HG03460 (cell line): ENCODE measurements around the gene MTARC2.

Source experiments
- ATAC-seq: cut with Tn5 transposase; IDR thresholded peaks from one replicate; pipeline ENCODE4 v1.9.1; 2021; ENCODE audit not compliant: unreplicated experiment

Gene MTARC2

DNA sequence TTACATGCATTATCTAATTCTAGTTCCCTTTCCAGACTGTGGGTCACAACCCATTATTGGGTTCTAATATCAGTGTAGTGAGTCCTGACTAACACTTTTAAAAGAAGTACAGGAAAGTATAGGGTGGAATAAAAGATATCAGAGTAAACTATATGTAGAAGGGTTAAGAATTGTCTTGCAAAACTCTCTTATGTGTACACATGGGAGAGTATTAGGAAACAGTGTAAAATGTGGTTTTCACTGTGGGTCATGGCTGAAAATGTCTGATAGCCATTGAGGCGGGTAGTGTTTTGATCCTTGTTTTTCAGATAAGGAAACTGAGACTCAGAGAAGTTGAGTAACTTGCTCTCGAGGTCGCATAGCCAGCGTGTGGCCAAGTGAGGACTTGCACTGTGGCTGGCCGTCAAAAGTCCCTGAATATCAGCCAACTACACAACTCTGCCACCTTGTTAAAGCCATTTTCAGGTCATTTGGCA lies 20.0 kb downstream of the MTARC2 start:
- ATAC-seq, result peak; percentile 15

GRCh38 chr1:220769205-220769604 lies 21.1 kb downstream of the MTARC2 start:
- ATAC-seq, result no peak

GRCh38 chr1:220770245-220770913 lies 22.3 kb downstream of the MTARC2 start:
- ATAC-seq, result peak; percentile 66

DNA sequence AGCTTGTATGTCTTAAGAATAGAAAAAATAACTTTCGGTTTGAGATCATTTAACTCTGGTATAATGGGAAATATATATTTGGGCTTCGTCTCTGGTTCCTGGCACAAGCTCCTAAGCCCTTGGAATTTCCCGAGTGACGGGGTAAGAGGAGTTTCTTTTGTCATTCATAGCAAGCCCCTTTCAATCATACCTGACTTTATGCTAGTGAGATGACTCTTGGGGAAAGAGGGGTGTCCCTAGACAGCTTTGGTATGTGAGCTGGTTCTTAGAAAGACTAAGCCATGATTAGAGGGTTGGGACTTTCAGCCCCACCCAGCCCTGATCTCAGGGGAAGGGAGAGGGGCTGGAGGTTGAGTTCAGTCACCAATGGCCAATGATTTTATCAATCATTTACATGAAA lies 24.7 kb downstream of the MTARC2 start:
- no peak for ATAC-seq

GRCh38 chr1:220775240-220775853 lies 27.2 kb downstream of the MTARC2 start:
- ATAC-seq, result no peak

- no peak for ATAC-seq
Measured at GRCh38 chr1:220776254-220776653, 28.1 kb downstream of the MTARC2 start.

DNA sequence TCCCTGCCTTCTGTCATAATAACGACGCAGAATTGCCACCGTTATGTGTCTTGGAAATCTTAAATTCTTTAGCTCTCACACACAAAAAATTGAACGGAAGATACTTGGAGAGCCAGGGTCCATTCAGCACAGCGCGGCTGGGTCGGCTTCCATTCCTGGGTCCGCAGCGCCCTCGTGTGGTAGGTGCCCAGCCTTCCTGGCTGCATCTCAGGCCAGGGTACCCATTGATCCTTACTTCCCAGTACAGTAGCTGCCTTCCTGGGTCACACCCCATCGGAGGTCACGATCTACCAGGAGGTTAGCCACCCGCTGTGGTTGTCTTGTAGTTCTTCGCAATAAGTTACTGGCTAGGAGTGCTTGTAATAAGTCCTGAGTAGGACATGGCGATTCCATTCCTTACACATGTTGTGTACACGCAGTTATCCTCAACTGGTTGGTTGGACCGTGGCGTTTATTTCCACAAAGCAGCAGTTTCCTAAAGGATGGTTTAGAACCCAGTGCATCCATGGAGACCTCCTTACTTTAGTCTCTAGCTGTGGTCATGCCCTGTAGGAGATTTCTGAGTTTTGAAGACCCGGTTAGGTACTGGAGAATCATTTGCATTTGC lies 28.7 kb downstream of the MTARC2 start:
- ATAC-seq, result peak; percentile 79

- ATAC-seq, result no peak
Measured at GRCh38 chr1:220783453-220783852, 35.3 kb downstream of the MTARC2 start.

GRCh38 chr1:220784751-220785150 lies 36.6 kb downstream of the MTARC2 start:
- no peak for ATAC-seq

DNA sequence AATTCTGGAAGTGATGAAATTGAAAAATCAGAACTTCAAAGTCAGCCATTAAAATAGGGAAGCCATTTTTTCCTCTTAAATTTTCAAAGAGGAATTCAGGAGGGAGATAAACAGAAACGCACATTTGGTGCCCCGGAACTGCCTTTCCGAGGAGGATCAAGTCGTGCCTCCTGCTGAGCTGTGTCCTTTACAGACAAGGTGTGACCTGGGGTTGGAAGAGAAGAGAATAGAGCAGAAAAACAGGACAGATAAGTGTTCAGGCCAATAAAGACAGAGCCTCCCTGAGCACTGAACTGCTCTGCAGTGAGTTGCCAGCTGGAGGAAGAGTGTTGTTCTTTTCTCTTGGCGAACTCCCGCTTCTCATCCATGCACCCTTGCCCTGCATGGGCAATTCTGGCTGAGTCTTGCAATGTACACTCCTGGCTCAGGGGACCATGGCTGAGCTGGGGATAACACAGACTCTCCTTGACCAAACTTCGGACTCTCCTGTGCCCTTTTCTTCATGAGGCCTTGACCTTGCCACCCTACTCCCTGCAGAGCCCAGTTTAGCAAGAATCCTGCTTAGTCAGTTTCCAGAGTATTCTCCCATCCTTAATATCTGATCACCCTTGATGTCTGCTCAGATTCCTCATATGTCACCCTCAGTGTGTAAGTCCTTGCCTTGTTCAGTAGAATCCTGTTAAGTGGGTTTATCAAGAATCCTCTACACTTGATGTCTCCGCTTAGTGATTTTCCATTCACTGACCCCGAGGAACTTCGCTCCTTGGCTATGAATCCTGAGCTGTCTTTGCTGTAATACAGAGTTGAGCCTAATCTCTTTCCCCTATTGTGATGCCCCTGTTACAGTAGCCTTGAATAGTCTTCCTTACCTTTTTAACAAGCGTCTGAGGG lies 37.3 kb downstream of the MTARC2 start:
- no peak for ATAC-seq

- ATAC-seq, result peak; percentile 24
Measured at GRCh38 chr1:220786057-220786336, 37.9 kb downstream of the MTARC2 start.

GRCh38 chr1:220786337-220787068 lies 38.4 kb downstream of the MTARC2 start, which contains the start of gene MTARC1:
MTARC1 (plus strand) TSS chr1:220786913; CDS start chr1:220786945, 32 bp downstream.
- ATAC-seq, result peak; percentile 72

DNA sequence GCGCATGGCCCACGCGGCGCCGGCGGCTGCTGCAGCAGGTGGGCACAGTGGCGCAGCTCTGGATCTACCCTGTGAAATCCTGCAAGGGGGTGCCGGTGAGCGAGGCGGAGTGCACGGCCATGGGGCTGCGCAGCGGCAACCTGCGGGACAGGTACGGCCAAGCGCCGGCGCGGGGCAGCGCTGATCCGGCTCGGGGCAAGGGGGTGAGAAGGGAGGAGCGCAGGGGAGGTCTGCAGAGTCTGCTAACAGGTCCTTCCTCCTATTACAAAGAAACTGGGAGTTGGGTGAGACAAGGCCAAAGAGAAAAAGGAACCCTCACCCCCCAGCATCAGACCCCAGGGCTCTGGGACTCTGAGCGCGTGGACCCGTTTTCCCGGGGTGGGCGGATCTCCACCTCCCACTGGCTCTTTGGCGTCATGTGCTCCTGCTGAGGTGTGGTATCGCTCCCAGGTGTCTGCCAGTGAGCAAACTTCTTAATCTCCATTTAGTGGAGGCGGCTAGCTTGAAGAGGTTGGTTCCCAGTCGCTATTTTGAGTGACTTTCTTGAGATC lies 39.0 kb downstream of the MTARC2 start:
- ATAC-seq, result peak; percentile 33

DNA sequence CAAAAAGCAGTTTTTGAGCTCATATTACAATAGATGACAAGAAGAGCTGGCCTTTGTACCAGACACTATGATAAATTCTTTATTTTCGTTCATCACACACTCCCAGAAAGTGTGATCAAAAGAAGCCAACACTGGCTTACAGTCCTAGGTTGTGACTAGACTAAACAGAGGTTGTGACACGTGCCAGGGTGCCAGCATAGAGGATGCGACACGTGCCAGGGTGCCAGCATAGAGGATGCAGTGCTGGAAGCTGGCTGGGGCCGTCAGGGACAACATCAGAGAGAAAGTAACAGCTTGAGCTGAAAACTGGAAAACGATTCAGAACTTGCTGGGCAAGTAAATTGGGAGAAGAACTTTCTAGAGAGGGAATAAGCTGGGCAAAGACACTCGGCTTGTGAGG lies 40.8 kb downstream of the MTARC2 start:
- ATAC-seq, result no peak

DNA sequence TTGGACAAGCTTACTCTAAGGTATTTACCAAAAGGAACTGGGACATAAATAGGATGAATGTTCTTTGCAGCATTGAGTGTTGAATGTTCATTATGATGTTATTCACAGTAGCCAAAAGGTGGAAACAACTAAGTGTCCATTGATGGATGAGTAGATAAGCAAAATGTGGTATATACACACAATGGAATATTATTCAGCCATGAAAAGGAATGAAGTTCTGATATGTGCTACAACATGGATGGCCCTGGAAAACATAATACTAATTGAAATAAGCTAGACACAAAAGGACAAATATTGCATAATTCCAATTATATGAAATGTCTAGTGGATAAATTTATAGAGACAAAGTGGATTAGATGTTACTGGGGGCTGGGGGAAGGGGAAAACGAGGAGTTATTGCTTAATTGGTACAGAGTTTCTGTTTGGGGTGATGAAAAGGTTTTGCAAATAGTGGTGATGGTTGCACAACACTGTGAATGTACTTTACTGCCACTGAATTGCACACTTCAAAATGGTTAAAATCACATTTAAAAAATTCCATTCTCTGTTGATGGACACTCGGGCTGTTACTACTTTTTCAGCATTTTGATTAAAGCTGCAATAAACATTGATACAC lies 41.5 kb downstream of the MTARC2 start:
- no peak for ATAC-seq

DNA sequence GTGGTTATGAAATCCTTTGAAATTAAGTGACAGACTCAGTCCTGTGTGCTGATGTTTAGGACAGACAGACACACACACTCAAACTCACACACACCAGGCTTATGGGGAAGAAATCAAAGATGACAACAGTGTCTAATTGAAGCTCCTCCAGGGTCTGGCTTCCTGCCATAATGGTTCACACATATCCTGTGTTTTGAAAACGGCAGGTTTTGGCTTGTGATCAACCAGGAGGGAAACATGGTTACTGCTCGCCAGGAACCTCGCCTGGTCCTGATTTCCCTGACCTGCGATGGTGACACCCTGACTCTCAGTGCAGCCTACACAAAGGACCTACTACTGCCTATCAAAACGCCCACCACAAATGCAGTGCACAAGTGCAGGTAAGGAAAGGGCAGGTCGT lies 43.2 kb downstream of the MTARC2 start:
- no peak for ATAC-seq

GRCh38 chr1:220791956-220792355 lies 43.8 kb downstream of the MTARC2 start:
- ATAC-seq, result no peak

DNA sequence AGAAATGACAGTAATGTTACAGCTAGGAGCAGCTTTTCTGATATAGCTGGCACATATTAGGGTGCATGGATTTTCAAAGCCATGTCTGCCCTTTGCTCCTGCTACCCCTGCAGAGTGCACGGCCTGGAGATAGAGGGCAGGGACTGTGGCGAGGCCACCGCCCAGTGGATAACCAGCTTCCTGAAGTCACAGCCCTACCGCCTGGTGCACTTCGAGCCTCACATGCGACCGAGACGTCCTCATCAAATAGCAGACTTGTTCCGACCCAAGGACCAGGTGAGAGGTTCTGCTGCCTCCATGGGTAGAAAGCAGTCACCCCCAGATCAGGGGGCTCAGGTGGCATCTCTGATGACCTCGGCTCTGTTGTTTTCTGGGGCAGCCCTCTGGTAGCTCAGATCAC lies 48.4 kb downstream of the MTARC2 start:
- ATAC-seq, result no peak

GRCh38 chr1:220797044-220797443 lies 48.9 kb downstream of the MTARC2 start:
- ATAC-seq, result no peak

DNA sequence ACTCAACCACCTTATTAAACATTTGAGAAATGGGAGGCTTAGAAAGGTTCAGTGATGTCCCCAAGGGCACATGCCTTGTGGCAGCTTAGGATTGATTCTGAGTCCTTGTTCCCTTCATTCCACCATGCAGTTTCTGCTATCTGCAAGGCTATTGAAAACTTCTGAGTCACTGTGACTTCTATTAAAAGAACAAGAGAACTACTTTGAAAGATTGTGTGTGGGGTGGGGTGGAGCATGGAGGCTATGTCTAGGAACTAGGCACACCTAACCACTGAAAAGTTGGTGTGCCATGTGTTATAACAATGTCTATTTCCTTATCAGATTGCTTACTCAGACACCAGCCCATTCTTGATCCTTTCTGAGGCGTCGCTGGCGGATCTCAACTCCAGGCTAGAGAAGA lies 49.4 kb downstream of the MTARC2 start:
- no peak for ATAC-seq
